ENCODE measurements around the gene SRSF2. TPM values are rescaled to one million over a fixed set of nuclear protein-coding genes. Genes with fewer than 3 reads are reported as not detected.

SRSF2 gene
- total and polyA plus RNA-seq, 9 donors = 126 to 245 (median 166) TPM

GRCh38 chr17:76697702-76698465 is 39.2 kb downstream of the SRSF2 start:
- peak overlapping the region in 1 of 2 donors; percentile 25 for H3K27ac ChIP-seq
- H3K4me3 ChIP-seq = no peak overlapping the region
- 37 to 42% (median 40%) methylated on average over 17 of the region's 17 CpGs for WGBS, 3 donors
- no peaks in the 10 kb centered on the region for H3K9me3 ChIP-seq
- no peaks in the 10 kb centered on the region for H3K36me3 ChIP-seq
- intact Hi-C loops (cut with DNase I) = no loop called here
- DNase-seq = peak in 1 of 5 donors; percentile 59
- TF ChIP-seq POLR2A (IDR thresholded peaks at IDR 0.05) = no peak
- TF ChIP-seq EP300 (IDR thresholded peaks at IDR 0.05) = no peak
- TF ChIP-seq CTCF (IDR thresholded peaks at IDR 0.05) = no peak
- peaks cover 45% of the 10 kb centered on the region for H3K4me1 ChIP-seq (ENCODE audit: insufficient read depth)
- H3K27me3 ChIP-seq = no peaks in the 10 kb centered on the region

- peak in 3 of 5 donors; percentile 44 to 65 (median 50) for DNase-seq
- Histone ChIP-seq H3K9me3 (no peaks in the 10 kb centered on the region), H3K4me1 (ENCODE audit: insufficient read depth) (peaks cover 41% of the 10 kb centered on the region), H3K36me3 (no peaks in the 10 kb centered on the region), H3K4me3 (no peak overlapping the region), H3K27ac (peak overlapping the region; percentile 25 to 46), H3K27me3 (no peaks in the 10 kb centered on the region)
- intact Hi-C loops (cut with DNase I) = no loop called here
- TF ChIP-seq CTCF (IDR thresholded peaks at IDR 0.05) (no peak), EP300 (IDR thresholded peaks at IDR 0.05) (no peak), POLR2A (IDR thresholded peaks at IDR 0.05) (no peak)
- WGBS, 3 donors = 47 to 70% (median 64%) methylated on average over 25 of the region's 25 CpGs
Measured at GRCh38 chr17:76696763-76697701, 40.1 kb downstream of the SRSF2 start.

- TF ChIP-seq POLR2A (IDR thresholded peaks at IDR 0.05) = no peak
- TF ChIP-seq CTCF (IDR thresholded peaks at IDR 0.05) = no peak
- TF ChIP-seq EP300 (IDR thresholded peaks at IDR 0.05) = no peak
- H3K36me3 ChIP-seq = no peaks in the 10 kb centered on the region
- H3K27ac ChIP-seq = no peak overlapping the region
- H3K4me3 ChIP-seq = no peak overlapping the region
- H3K27me3 ChIP-seq = no peaks in the 10 kb centered on the region
- H3K9me3 ChIP-seq = no peaks in the 10 kb centered on the region
- H3K4me1 ChIP-seq (ENCODE audit: insufficient read depth) = peaks cover 33% of the 10 kb centered on the region
- 42 to 55% (median 45%) methylated on average over 16 of the region's 16 CpGs for WGBS, 3 donors
- DNase-seq = no peak
- intact Hi-C loops (cut with DNase I) = no loop called here
Measured at GRCh38 chr17:76695059-76695831, 41.9 kb downstream of the SRSF2 start.
